Body of pancreas (tissue), 4 donors: ENCODE results near the gene TMEM132C.

Experiments used
- POLR2A ChIP-seq, 3 donors: fragments of 450-650 bp; IDR thresholded peaks; one replicate each; pipeline ENCODE4 v1.6.1; 2016; ENCODE audit warnings: antibody characterized with exemption in 3 of 3, mild to moderate bottlenecking in 2 of 3
- TF ChIP-seq, protein P1 (sequence below), 7 experiments: fragments of 450-650 bp in 4 of 7; fragments of 200-600 bp in 3 of 7; sonication (generic) in 3 of 7; IDR thresholded peaks; one replicate each; pipeline ENCODE4 v1.5.1; 2016 to 2019; ENCODE audit warnings: antibody characterized with exemption in 7 of 7

DNA sequence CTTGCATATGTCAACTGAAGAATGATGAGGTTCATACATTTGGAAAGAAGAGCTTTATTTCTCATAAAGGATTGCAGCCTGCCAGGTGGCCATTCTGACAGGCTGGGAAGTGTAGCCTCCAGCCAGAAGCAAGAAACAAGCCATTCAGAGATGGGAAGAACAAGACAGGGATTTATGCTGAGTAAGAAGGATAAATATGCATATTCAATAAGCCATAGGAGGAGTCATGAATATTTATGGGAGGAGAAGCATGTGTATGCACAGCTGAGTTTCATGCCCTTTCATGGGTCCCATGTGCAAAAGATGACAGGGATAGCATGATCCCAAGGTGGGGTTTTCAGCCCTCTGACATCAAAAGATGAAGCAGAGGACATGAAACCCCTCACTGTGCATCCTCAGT, 269.8 kb downstream of the TMEM132C start:
- TF ChIP-seq, protein P1, sequence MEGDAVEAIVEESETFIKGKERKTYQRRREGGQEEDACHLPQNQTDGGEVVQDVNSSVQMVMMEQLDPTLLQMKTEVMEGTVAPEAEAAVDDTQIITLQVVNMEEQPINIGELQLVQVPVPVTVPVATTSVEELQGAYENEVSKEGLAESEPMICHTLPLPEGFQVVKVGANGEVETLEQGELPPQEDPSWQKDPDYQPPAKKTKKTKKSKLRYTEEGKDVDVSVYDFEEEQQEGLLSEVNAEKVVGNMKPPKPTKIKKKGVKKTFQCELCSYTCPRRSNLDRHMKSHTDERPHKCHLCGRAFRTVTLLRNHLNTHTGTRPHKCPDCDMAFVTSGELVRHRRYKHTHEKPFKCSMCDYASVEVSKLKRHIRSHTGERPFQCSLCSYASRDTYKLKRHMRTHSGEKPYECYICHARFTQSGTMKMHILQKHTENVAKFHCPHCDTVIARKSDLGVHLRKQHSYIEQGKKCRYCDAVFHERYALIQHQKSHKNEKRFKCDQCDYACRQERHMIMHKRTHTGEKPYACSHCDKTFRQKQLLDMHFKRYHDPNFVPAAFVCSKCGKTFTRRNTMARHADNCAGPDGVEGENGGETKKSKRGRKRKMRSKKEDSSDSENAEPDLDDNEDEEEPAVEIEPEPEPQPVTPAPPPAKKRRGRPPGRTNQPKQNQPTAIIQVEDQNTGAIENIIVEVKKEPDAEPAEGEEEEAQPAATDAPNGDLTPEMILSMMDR (IDR thresholded peaks at IDR 0.05) = no peak
- no peak for TF ChIP-seq POLR2A (IDR thresholded peaks at IDR 0.05)
